Sigmoid colon (tissue), 7 donors: Measurements from ENCODE around the gene YTHDF1. TPM values are rescaled to one million over a fixed set of nuclear protein-coding genes. Genes with fewer than 3 reads are reported as not detected.

Experiments
- DNase-seq: peaks from one replicate; pipeline ENCODE4 v3.0.0-alpha.2; 2019
- H3K27ac ChIP-seq, 4 donors: fragments of 200-600 bp; sonication (generic); one replicate each; pipeline ENCODE4 v1.5.1; 2016 to 2019; ENCODE audit warnings: mild to moderate bottlenecking in 1 of 4
- H3K27me3 ChIP-seq, 3 donors: fragments of 200-600 bp; sonication (generic); one replicate each; pipeline ENCODE4 v1.5.1; 2019; ENCODE audit warnings: mild to moderate bottlenecking in 1 of 3
- H3K36me3 ChIP-seq, 4 donors: fragments of 200-600 bp; sonication (generic); one replicate each; pipeline ENCODE4 v1.5.1; 2016 to 2019
- H3K4me1 ChIP-seq, 4 donors: fragments of 200-600 bp; sonication (generic); one replicate each; pipeline ENCODE4 v1.5.1; 2017 to 2019
- H3K4me3 ChIP-seq, 4 donors: fragments of 200-600 bp; sonication (generic); one replicate each; pipeline ENCODE4 v1.5.1; 2017 to 2019; ENCODE audit warnings: mild to moderate bottlenecking in 2 of 4, moderate library complexity in 1 of 4
- H3K9me3 ChIP-seq, 4 donors: fragments of 200-600 bp in 3 of 4; sonication (generic) in 3 of 4; one replicate each; pipeline versions ENCODE4 v1.5.1 to v1.6.1; 2013 to 2019
- CTCF ChIP-seq, 4 experiments: fragments of 450-650 bp in 3 of 4; fragments of 200-600 bp in 1 of 4; IDR thresholded peaks; one replicate each; pipeline ENCODE4 v1.5.1; 2016 to 2019; ENCODE audit warnings: antibody characterized with exemption in 4 of 4, mild to moderate bottlenecking in 3 of 4, moderate library complexity in 2 of 4
- EP300 ChIP-seq, 4 donors: sonication (generic); formaldehyde crosslinking; IDR thresholded peaks; one replicate each; pipeline ENCODE4 v1.6.1; 2017; ENCODE audit warnings: antibody characterized with exemption in 4 of 4
- POLR2A ChIP-seq, 2 donors: fragments of 450-650 bp; IDR thresholded peaks; one replicate each; pipeline ENCODE4 v1.6.1; 2016; ENCODE audit warnings: antibody characterized with exemption in 2 of 2, mild to moderate bottlenecking in 2 of 2, moderate library complexity in 2 of 2
- POLR2AphosphoS5 ChIP-seq, 4 donors: sonication (generic); formaldehyde crosslinking; IDR thresholded peaks; one replicate each; pipeline ENCODE4 v1.6.1; 2017; ENCODE audit warnings: antibody characterized with exemption in 4 of 4
- WGBS, 2 donors: extraction: QIAGEN DNeasy Blood & Tissue Kit; methylation state at CpG; one replicate each; pipeline ENCODE4 v1.1.7; 2013; 5-methylcytosine and 5-hydroxymethylcytosine counted together
- intact Hi-C: fragments of 100-400 bp; cut with DNase I; formaldehyde crosslinking; loops from one replicate; pipeline ENCODE4 v1.15.1; 2023
- polyA plus RNA-seq, 3 donors: library from polyadenylated mRNA; stranded (reverse); fragments of 200-250 nt; gene quantifications; one replicate each; pipeline ENCODE4 v1.2.3, GENCODE V29; 2013
- total RNA-seq, 4 donors: library from RNA; depleted of rRNA; stranded (reverse); fragments of >200 nt; gene quantifications; one replicate each; pipeline ENCODE4 v1.1.0, GENCODE V29; 2016
- donor health status: healthy with polysubstance abuse.
- donor health status: Bipolar disorder and iron deficiency.
- donor health status: healthy.

Gene YTHDF1
- total and polyA plus RNA-seq, 7 donors: 15.3 to 25.0 (median 22.4) TPM

GRCh38 chr20:63258781-63259180 lies 42.9 kb upstream of the YTHDF1 start:
- Histone ChIP-seq H3K4me1 (peaks cover 0 to 10% (median 9%) of the 10 kb centered on the region in 4 donors), H3K9me3 (no peaks in the 10 kb centered on the region), H3K36me3 (no peaks in the 10 kb centered on the region), H3K4me3 (no peak overlapping the region), H3K27ac (no peak overlapping the region), H3K27me3 (peaks cover 18 to 79% (median 49%) of the 10 kb centered on the region in 3 donors)
- intact Hi-C loops: no loop called here
- WGBS, 2 donors: 30 to 51% methylated on average over 8 of the region's 8 CpGs
- no peak for DNase-seq
- TF ChIP-seq POLR2AphosphoS5 (IDR thresholded peaks at IDR 0.05) (no peak), EP300 (IDR thresholded peaks at IDR 0.05) (no peak), POLR2A (IDR thresholded peaks at IDR 0.05) (no peak), CTCF (IDR thresholded peaks at IDR 0.05) (no peak)

GRCh38 chr20:63257629-63258028 lies 41.7 kb upstream of the YTHDF1 start:
- Histone ChIP-seq H3K27ac (no peak overlapping the region), H3K27me3 (peaks cover 22 to 79% (median 56%) of the 10 kb centered on the region in 3 donors)

GRCh38 chr20:63256954-63257353 lies 41.0 kb upstream of the YTHDF1 start:
- H3K4me1 ChIP-seq: peaks cover 0 to 17% (median 15%) of the 10 kb centered on the region in 4 donors
- 90 to 95% methylated on average over 4 of the region's 4 CpGs for WGBS, 2 donors
- no peak overlapping the region for H3K27ac ChIP-seq
- DNase-seq: no peak
- H3K4me3 ChIP-seq: no peak overlapping the region
- H3K36me3 ChIP-seq: no peaks in the 10 kb centered on the region
- TF ChIP-seq POLR2A (IDR thresholded peaks at IDR 0.05) (no peak), CTCF (IDR thresholded peaks at IDR 0.05) (no peak), POLR2AphosphoS5 (IDR thresholded peaks at IDR 0.05) (no peak), EP300 (IDR thresholded peaks at IDR 0.05) (no peak)
- no peaks in the 10 kb centered on the region for H3K9me3 ChIP-seq
- intact Hi-C loops: no loop called here
- peaks cover 23 to 81% (median 60%) of the 10 kb centered on the region in 3 donors for H3K27me3 ChIP-seq

More at GRCh38 chr20:63257629-63258028, 41.7 kb upstream of the YTHDF1 start:
- no peak for TF ChIP-seq POLR2AphosphoS5 (IDR thresholded peaks at IDR 0.05)
- TF ChIP-seq EP300 (IDR thresholded peaks at IDR 0.05): no peak
- no peak for TF ChIP-seq CTCF (IDR thresholded peaks at IDR 0.05)
- no peak for TF ChIP-seq POLR2A (IDR thresholded peaks at IDR 0.05)
- H3K9me3 ChIP-seq: no peaks in the 10 kb centered on the region
- peaks cover 0 to 17% (median 15%) of the 10 kb centered on the region in 4 donors for H3K4me1 ChIP-seq
- no peak overlapping the region for H3K4me3 ChIP-seq
- 91 to 95% methylated on average over 12 to 13 of the region's 13 CpGs for WGBS, 2 donors
- H3K36me3 ChIP-seq: no peaks in the 10 kb centered on the region
- no peak for DNase-seq
- intact Hi-C loops: no loop called here

- WGBS, 2 donors: 45 to 57% methylated on average over 31 of the region's 31 CpGs
- intact Hi-C loops: no loop called here
- no peak overlapping the region for H3K4me3 ChIP-seq
- no peaks in the 10 kb centered on the region for H3K36me3 ChIP-seq
- TF ChIP-seq POLR2AphosphoS5 (IDR thresholded peaks at IDR 0.05): no peak
- TF ChIP-seq EP300 (IDR thresholded peaks at IDR 0.05): no peak
- TF ChIP-seq CTCF (IDR thresholded peaks at IDR 0.05): no peak
- no peak for TF ChIP-seq POLR2A (IDR thresholded peaks at IDR 0.05)
- no peaks in the 10 kb centered on the region for H3K9me3 ChIP-seq
- no peak for DNase-seq
- peaks cover 23 to 75% (median 56%) of the 10 kb centered on the region in 3 donors for H3K27me3 ChIP-seq
- H3K4me1 ChIP-seq: peaks cover 0 to 17% (median 15%) of the 10 kb centered on the region in 4 donors
- no peak overlapping the region for H3K27ac ChIP-seq
Measured at GRCh38 chr20:63255931-63256704, 40.2 kb upstream of the YTHDF1 start.
